GM12872 (cell line): ENCODE measurements around the gene HSPB8.

Experiments used
- CTCF ChIP-seq: IDR thresholded peaks from 3 replicates; pipeline ENCODE4 v1.5.1; 2011; ENCODE audit warnings: low read depth, mild to moderate bottlenecking, low read length, moderate library complexity; ENCODE audit not compliant: insufficient read depth

HSPB8 gene

GRCh38 chr12:119157978-119158377 is 20.8 kb upstream of the HSPB8 start:
- TF ChIP-seq CTCF: no peak

GRCh38 chr12:119158402-119158801 is 20.3 kb upstream of the HSPB8 start:
- no peak for TF ChIP-seq CTCF

- TF ChIP-seq CTCF: no peak
These were observed 18.9 kb upstream of the HSPB8 start for GRCh38 chr12:119159844-119160243.

GRCh38 chr12:119167902-119168301 is 10.8 kb upstream of the HSPB8 start:
- no peak for TF ChIP-seq CTCF

- TF ChIP-seq CTCF: no peak
These were observed 10.0 kb upstream of the HSPB8 start for GRCh38 chr12:119168721-119169120.

- no peak for TF ChIP-seq CTCF
These were observed 9.6 kb upstream of the HSPB8 start for GRCh38 chr12:119169150-119169549.

GRCh38 chr12:119171291-119171690 is 7.4 kb upstream of the HSPB8 start:
- no peak for TF ChIP-seq CTCF
